H1 (cell line): ENCODE data around the gene CEP250. TPM values are rescaled to one million over a fixed set of nuclear protein-coding genes. Genes with fewer than 3 reads are reported as not detected.

Experiments used
- BACH1 ChIP-seq: IDR thresholded peaks from 2 replicates; pipeline ENCODE4 v1.6.1; 2012; ENCODE audit warnings: low read length, improper control_type of control experiment
- BRCA1 ChIP-seq: IDR thresholded peaks from 2 replicates; pipeline ENCODE4 v1.6.1; 2012; ENCODE audit warnings: low read depth, low read length, improper control_type of control experiment
- CEBPB ChIP-seq: IDR thresholded peaks from 2 replicates; pipeline ENCODE4 v1.6.1; 2012; ENCODE audit warnings: low read depth, low read length
- RNF2 ChIP-seq: fragments of 200-900, 300-1000 bp; sonication (generic); IDR thresholded peaks from 2 replicates; pipeline ENCODE4 v1.7.1; 2016; ENCODE audit warnings: borderline replicate concordance, low read depth, mild to moderate bottlenecking, antibody characterized with exemption, low read length; ENCODE audit not compliant: poor library complexity, severe bottlenecking; ENCODE audit errors: missing control alignments
- SIN3A ChIP-seq, 2 experiments: IDR thresholded peaks in 1 of 2; conservative IDR thresholded peaks in 1 of 2; 2 replicates each; pipeline ENCODE4 v1.6.1; 2011 to 2012; ENCODE audit warnings: low read length in 2 of 2, improper control_type of control experiment in 1 of 2, low read depth in 1 of 2, mild to moderate bottlenecking in 1 of 2
- SIX5 ChIP-seq: IDR thresholded peaks from 2 replicates; pipeline ENCODE4 v1.6.1; 2011; ENCODE audit warnings: mild to moderate bottlenecking, low read depth, low read length
- SP2 ChIP-seq: IDR thresholded peaks from 2 replicates; pipeline ENCODE4 v1.6.1; 2012; ENCODE audit warnings: mild to moderate bottlenecking, low read length, inconsistent platforms
- SRF ChIP-seq: IDR thresholded peaks from 2 replicates; pipeline ENCODE4 v1.6.1; 2011; ENCODE audit warnings: mild to moderate bottlenecking, low read depth, low read length, moderate library complexity
- TAF1 ChIP-seq: IDR thresholded peaks from 2 replicates; pipeline ENCODE4 v1.6.1; 2011; ENCODE audit warnings: mild to moderate bottlenecking, low read depth, low read length
- TCF12 ChIP-seq: IDR thresholded peaks from 2 replicates; pipeline ENCODE4 v1.6.1; 2011; ENCODE audit warnings: low read depth, mild to moderate bottlenecking, low read length
- TEAD4 ChIP-seq: IDR thresholded peaks from 2 replicates; pipeline ENCODE4 v1.6.1; 2012; ENCODE audit warnings: low read depth, low read length, inconsistent platforms, mixed read lengths
- ZNF274 ChIP-seq: IDR thresholded peaks from 2 replicates; pipeline ENCODE4 v1.7.0; 2012; ENCODE audit warnings: low read length, borderline replicate concordance; ENCODE audit errors: extremely low read depth
- polyA plus RNA-seq, 7 experiments: library from polyadenylated mRNA; depleted of rRNA in 3 of 7; stranded (reverse) in 5 of 7; unstranded in 2 of 7; fragments of >200 nt in 5 of 7; fragments of 200-250 nt in 2 of 7; gene quantifications; 1 replicate in 5 of 7; 2 replicates in 1 of 7; 4 replicates in 1 of 7; pipeline versions ENCODE4 v1.2.1 to v1.2.3, GENCODE V29; 2011 to 2013; ENCODE audit warnings: missing spikeins in 2 of 7, mixed read lengths in 2 of 7
- total RNA-seq: library from RNA; stranded (reverse); fragmentation: NEBNext Ultra II Directional; extraction: Animal tissue kit (Norgen Biotek cat#: 25700); gene quantifications from 2 replicates; pipeline ENCODE4 v1.2.1, GENCODE V29; 2021
- TF ChIP-seq, protein P1 (sequence below): fragments of 300-600 bp; sonication (generic); IDR thresholded peaks from 2 replicates; pipeline ENCODE4 v1.7.1; 2012; ENCODE audit warnings: low read length, moderate library complexity, mild to moderate bottlenecking, inconsistent platforms; ENCODE audit not compliant: insufficient replicate concordance

Gene CEP250
- total and polyA plus RNA-seq, 2 of the 8 experiments (the other 6 are each of a cell fraction or from before 2014, with no cell fraction given), result 2.6 to 33.7 TPM

DNA sequence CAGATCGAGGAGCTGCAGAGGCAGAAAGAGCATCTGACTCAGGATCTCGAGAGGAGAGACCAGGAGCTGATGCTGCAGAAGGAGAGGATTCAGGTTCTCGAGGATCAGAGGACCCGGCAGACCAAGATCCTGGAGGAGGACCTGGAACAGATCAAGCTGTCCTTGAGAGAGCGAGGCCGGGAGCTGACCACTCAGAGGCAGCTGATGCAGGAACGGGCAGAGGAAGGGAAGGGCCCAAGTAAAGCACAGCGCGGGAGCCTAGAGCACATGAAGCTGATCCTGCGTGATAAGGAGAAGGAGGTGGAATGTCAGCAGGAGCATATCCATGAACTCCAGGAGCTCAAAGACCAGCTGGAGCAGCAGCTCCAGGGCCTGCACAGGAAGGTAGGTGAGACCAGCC lies 47.9 kb downstream of the CEP250 start (continued):
- TF ChIP-seq, protein P1, sequence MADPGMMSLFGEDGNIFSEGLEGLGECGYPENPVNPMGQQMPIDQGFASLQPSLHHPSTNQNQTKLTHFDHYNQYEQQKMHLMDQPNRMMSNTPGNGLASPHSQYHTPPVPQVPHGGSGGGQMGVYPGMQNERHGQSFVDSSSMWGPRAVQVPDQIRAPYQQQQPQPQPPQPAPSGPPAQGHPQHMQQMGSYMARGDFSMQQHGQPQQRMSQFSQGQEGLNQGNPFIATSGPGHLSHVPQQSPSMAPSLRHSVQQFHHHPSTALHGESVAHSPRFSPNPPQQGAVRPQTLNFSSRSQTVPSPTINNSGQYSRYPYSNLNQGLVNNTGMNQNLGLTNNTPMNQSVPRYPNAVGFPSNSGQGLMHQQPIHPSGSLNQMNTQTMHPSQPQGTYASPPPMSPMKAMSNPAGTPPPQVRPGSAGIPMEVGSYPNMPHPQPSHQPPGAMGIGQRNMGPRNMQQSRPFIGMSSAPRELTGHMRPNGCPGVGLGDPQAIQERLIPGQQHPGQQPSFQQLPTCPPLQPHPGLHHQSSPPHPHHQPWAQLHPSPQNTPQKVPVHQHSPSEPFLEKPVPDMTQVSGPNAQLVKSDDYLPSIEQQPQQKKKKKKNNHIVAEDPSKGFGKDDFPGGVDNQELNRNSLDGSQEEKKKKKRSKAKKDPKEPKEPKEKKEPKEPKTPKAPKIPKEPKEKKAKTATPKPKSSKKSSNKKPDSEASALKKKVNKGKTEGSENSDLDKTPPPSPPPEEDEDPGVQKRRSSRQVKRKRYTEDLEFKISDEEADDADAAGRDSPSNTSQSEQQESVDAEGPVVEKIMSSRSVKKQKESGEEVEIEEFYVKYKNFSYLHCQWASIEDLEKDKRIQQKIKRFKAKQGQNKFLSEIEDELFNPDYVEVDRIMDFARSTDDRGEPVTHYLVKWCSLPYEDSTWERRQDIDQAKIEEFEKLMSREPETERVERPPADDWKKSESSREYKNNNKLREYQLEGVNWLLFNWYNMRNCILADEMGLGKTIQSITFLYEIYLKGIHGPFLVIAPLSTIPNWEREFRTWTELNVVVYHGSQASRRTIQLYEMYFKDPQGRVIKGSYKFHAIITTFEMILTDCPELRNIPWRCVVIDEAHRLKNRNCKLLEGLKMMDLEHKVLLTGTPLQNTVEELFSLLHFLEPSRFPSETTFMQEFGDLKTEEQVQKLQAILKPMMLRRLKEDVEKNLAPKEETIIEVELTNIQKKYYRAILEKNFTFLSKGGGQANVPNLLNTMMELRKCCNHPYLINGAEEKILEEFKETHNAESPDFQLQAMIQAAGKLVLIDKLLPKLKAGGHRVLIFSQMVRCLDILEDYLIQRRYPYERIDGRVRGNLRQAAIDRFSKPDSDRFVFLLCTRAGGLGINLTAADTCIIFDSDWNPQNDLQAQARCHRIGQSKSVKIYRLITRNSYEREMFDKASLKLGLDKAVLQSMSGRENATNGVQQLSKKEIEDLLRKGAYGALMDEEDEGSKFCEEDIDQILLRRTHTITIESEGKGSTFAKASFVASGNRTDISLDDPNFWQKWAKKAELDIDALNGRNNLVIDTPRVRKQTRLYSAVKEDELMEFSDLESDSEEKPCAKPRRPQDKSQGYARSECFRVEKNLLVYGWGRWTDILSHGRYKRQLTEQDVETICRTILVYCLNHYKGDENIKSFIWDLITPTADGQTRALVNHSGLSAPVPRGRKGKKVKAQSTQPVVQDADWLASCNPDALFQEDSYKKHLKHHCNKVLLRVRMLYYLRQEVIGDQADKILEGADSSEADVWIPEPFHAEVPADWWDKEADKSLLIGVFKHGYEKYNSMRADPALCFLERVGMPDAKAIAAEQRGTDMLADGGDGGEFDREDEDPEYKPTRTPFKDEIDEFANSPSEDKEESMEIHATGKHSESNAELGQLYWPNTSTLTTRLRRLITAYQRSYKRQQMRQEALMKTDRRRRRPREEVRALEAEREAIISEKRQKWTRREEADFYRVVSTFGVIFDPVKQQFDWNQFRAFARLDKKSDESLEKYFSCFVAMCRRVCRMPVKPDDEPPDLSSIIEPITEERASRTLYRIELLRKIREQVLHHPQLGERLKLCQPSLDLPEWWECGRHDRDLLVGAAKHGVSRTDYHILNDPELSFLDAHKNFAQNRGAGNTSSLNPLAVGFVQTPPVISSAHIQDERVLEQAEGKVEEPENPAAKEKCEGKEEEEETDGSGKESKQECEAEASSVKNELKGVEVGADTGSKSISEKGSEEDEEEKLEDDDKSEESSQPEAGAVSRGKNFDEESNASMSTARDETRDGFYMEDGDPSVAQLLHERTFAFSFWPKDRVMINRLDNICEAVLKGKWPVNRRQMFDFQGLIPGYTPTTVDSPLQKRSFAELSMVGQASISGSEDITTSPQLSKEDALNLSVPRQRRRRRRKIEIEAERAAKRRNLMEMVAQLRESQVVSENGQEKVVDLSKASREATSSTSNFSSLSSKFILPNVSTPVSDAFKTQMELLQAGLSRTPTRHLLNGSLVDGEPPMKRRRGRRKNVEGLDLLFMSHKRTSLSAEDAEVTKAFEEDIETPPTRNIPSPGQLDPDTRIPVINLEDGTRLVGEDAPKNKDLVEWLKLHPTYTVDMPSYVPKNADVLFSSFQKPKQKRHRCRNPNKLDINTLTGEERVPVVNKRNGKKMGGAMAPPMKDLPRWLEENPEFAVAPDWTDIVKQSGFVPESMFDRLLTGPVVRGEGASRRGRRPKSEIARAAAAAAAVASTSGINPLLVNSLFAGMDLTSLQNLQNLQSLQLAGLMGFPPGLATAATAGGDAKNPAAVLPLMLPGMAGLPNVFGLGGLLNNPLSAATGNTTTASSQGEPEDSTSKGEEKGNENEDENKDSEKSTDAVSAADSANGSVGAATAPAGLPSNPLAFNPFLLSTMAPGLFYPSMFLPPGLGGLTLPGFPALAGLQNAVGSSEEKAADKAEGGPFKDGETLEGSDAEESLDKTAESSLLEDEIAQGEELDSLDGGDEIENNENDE, result no peak
- TF ChIP-seq BACH1 (no peak), BRCA1 (no peak), SIX5 (no peak), TAF1 (no peak), TCF12 (no peak), CEBPB (no peak), SRF (no peak), RNF2 (no peak), ZNF274 (no peak), SIN3A (conservative IDR thresholded peaks at IDR 0.05 in 1 of 2, IDR thresholded peaks at IDR 0.05 in 1 of 2; ENCODE audit: low read depth in 1 of 2, low read length in 2 of 2) (no peak), SP2 (no peak), TEAD4 (no peak)
